HG03196 (cell line): Measurements from ENCODE around the gene HAAO.
A peak's percentile ranks its signal among the peaks of the same experiment; 100 is the strongest.
"Not testable (repeated sequence)": the region's sequence is repeated elsewhere in the genome, so short reads cannot be mapped to it uniquely, and the experiment has no call there.

Source experiments
- ATAC-seq: cut with Tn5 transposase; IDR thresholded peaks from one replicate; pipeline ENCODE4 v1.9.1; 2021; ENCODE audit not compliant: unreplicated experiment

HAAO gene

DNA sequence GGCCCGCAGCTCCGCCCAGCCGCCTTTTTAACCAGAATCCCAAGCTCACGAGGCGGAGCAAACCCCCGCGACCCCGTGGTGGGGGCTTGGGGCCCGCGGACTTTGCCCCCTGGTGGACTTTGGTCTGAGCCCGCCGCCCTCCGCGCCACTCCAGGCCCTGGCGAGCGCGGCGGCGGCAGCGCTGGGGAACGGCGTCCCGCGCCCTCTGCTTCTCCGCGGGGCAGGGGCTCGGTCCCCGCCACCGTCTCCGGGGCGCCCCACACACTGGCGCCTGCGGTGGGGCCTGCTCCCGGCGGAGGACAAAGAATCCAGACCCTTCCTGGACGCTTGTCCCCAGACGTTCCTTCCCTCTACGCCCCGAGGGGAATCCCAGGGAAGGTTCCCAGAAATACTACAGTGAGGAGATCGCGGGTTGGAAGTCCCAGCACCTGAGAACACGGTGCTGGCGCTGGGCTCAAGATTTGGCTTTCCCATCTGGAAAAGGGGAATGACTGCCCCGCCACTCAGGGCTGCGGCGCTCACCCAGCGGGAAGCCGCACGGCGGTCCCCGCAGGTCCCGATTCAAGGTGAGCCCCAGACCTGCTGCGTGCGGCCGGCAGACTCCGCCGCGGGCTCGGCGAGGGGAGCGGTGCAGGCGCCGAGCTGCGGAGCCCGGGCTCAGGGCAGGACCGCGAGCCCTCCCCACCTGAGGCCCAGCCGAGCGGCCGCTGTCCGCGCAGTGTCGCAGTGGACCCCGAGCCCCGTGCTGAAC, at the start of gene HAAO:
Gene HAAO (minus strand): TSS at position 1 of the 751 bp plus-strand sequence. CDS start 47 bp downstream, outside the sequence.
- no peak for ATAC-seq

DNA sequence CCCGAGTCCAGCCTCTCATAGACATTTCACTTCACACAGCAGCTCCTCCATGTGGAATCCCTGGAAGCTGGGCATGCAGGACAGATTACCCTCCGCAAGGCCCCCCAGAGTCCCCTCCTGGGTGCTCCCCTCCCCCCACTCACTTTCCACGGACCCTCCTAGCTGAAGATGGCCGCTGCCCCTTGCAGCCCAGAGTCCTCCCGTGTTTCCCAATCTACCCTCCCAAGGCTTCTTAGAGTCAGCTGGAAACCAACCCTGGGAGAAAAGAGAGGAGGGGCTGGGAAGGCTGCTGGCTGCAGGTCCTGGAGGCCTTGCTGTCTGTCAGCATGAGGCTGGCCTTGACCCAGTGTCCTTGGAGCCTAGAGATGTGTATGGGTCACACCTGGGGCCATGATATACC, 49.0 kb upstream of the HAAO start:
- ATAC-seq: no peak

DNA sequence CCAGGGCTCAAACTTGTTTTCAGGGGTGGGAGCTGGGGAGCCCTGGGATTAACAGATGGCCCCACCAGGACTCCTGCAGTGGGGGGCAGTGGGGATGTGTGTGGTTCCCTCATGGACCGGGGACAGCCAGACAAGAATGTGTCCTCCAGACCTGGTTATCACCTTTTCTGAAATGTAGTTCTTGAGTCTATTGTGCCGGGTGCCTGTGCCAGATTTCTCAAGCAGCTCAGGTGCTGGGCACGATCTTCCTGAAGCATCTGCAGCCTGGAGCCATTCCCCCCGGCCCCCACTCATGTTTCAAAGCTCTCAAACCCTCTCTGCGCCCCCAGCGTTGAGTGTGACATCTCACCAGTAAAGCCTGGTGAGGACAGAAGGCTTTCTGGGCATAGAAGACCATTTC, 48.4 kb upstream of the HAAO start:
- ATAC-seq: no peak

DNA sequence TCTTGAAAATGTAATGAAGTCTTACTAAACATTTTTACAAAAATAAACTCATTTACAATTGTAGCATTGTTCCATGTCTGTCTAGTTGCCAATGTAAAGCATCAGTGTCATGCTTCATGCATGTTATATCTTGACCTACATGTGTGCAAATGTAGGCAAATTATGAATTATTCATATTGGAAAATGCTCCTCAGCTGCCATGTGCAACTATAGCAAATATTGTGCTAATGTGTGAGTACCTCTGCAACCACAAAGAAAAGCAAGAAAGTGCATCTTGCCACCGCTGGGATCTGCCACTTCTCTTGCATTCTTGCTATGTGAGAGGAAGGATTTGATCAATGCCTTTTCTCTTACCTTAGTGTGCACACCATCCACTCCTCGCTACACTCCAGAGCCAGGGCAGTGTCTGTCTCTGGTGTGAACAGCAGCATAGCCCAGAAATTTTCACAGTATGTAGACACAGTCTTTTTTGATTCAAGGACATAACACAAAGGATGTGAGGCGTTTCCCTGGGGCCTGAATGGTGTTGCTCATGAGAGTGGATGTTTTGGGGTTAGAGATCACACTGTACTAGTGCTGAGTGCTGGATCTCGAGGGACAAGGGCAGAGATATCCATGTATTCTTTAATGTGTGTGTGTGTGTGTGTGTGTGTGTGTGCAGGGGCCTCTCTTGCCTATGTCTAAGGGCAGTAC, 47.6 kb upstream of the HAAO start:
- ATAC-seq: no peak

DNA sequence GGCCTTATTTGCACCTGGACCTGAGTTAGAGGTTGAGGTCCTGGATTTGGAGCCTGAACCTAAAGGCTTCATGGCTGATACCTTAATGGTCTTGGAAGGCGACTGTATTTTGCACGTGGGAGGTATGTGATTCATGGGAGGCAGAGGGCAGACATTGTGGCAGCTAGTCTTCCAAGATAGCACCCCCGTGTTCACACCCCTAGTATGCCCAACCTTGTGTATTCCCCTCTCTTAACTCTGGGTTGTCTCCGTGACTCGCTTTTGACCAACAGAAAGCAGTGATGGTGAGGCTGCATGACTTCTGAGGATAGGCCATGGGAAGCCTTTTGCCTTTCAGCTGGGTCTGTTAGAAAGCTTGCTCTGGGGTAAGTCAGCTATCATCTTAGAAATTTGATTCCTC, 45.8 kb upstream of the HAAO start:
- ATAC-seq: no peak

DNA sequence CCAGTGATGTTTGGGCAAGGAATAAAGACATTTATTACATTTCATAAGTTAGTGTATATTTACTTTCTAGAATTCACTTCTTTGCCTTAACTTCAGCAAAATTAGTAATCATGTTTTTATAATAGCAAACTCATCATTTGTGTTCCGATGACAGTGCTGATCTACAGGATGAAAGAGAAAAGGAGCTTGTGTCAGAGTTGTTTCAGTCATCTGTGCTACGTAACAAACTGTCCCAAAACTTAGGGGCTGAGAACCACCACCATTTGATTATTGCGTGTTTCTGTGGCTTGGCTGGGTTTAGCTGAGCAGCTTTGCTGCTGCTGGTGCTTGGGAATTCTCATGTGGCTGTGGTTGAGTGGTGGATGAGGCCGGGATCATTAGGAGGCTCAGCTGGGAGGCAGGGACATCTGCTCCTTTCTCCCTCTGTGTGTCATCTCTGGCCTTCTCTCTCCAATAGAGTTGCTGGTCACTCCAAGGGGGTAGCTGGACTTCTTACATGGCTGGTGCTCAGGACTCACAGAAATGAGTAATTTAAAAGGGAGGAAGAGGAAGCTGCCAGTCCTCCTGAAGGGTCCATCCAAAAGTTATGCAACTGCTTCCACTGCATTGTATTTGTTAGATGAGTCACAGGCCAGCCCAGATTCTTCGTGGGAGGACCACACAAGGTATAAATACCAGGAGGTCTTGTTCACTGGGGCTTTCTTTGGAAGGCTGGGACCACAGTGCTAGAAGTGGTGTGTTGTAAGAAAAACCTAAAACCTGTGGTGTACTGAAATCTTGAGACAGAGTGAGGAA, 43.4 kb upstream of the HAAO start:
- no peak for ATAC-seq

DNA sequence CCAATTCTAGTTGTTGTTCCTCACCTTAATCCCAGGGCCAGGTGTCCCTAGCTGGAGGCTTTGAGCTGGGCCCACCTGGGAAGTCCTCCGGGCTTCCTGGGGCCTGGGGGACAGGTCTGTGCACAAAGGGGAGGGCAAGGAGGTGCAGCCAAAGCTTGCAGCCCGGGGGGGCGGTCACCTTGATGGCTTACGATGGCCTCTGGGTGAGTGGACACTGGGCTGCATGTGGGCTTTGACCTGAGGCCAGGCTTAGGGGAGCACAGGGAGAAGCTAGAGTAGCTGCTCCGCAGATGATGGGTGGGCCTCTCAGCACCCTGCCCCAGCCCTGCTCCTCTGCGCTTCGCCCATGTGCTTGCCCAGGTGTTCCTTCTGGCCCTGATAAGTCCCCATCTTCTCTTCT, 41.8 kb upstream of the HAAO start:
- no peak for ATAC-seq

DNA sequence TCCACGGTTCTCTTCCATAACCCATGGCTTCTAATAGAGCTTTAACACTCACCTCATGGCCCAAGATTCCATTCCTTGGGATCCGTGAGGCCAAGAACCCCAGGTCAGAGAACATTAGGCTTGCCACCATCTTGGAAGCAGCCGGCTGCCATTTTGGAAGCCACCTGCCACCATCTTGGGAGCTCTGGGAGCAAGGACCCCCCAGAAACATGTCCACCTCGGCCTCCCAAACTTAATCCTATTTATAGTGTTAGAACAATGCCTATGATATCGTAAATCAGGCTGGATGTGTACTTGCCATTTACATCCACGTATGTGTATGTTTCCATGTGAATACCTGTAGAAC, 39.9 kb upstream of the HAAO start:
- no peak for ATAC-seq

DNA sequence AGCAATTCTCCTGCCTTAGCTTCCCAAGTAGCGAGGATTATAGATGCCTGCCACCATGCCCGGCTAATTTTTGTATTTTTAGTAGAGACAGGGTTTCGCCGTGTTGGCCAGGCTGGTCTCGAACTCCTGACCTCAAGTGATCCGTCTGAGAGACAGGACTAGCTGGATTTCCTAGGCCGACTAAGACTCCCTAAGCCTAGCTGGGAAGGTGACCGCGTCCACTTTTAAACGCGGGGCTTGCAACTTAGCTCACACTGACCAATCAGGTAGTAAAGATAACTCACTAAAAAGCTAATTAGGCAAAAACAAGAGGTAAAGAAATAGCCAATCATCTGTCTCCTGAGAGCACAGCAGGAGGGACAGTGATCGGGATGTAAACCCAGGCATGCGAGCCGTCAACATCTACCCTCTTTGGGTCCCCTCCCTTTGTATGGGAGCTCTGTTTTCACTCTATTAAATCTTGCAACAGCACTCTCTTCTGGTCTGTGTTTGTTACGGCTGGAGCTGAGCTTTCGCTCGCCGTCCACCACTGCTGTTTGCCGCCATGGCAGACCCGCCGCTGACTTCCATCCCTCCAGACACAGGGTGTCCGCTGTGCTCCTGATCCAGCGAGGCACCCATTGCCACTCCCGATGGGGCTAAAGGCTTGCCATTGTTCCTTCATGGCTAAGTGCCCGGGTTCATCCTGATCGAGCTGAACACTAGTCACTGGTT, 39.3 kb upstream of the HAAO start:
- not testable (repeated sequence) for ATAC-seq

DNA sequence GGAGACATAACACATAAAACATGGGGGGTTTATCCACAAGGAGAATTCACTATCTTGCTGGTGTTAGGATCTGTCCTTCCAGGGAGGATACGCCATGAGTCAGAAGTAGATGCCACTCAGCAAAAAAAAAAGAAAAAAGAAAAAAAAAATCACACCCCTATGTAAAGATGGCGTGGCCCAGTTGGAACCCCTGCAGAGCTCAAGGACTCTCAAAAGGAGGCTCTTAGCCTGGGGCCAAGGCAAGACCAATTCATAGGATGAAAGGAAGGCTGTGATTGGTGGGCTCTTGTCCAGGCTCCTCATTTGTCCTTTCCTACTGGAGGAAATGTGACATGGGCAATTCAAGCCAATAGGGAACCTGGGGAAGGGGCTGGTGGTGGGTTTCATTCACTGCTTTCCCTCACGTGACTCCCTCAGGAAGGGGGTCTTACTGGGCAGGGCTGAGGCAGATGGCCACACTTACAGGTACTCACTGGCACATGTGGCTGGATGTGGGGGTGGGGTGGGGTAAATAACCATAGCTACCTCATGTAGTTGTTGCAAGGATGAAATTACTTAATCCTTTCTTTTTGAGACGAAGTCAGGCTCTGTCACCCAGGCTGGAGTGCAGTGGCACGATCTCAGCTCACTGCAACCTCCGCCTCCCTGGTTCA, 38.7 kb upstream of the HAAO start:
- ATAC-seq: no peak

DNA sequence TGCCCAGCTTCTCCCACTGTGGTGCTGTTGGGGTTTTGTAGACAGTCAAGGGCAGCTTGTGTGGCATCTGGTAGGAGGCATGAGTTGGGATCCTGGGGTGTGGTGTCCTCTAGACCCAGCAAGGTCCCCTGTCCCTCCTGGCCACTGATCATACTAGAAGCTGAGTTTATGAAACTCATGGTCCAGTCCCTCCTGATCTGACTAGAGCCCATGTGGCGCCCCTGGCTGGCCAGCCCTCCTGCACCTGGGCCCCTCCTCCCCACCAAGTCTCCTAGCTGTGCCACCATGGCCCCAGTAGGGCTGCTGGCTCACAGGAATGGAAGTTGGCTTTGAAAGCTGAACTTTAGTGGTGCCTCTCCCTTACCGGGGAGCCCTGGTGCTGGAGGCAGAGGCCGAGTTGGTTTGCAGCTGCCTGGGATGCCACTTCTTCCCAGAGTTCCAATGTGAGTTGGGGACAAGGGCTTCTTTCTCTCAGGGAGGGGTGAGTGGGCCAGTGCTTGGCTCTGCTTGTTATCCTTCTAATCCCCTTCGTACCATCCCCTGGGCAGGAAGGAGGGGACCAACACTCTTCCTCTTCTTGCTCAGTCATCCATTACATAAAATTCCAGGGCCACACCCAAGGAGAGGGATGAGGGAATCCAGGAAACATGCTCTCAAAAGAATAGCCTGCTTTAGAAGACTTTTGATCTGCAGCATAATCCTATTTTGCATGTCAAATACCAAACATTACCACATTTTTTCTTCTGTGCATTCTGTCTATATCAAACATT, 37.5 kb upstream of the HAAO start:
- no peak for ATAC-seq

DNA sequence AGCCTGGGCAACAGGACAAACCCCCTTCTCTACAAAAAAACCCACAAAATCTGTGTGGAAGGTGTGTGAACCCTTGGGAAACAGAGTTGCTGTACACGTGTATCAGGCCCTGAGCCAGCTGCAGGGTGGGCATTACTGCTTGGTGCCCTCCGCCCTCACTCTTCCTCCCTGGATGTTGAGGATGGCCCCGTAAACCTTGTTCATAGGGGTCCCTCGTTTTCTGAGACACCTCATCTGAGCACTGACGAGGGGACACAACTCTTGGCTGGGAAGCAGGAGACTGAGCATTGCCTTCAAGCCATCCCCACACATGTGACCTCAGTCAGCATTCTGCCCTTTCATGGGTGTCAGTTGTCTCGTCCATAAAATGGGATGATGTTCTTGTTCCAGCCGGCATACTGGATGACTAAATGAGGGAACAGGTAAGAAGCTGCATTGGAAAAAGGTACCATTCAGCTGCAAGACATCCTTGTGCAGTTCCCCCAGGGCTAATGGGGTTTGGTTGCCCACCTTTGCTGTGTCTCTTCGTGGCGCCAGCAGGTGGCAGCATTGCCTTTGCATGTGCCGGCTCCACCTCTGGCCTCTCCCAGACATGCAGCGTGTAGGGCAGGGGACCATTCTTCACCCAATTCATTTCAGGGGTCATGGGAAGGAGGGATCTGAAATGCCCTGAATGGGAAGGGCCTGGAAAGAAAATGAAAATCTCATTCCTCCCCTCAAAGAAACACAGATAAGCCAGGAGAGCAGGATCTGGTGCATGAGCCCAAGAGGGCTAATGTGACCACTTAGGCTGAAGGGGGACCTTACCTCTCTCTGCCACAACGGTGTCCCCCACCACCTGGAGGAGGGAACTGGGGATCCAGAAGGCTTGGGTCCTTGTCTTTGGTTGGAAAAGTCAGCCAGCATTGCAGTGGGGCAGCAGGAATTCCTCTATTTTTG, 36.4 kb upstream of the HAAO start:
- peak; percentile 65 for ATAC-seq

DNA sequence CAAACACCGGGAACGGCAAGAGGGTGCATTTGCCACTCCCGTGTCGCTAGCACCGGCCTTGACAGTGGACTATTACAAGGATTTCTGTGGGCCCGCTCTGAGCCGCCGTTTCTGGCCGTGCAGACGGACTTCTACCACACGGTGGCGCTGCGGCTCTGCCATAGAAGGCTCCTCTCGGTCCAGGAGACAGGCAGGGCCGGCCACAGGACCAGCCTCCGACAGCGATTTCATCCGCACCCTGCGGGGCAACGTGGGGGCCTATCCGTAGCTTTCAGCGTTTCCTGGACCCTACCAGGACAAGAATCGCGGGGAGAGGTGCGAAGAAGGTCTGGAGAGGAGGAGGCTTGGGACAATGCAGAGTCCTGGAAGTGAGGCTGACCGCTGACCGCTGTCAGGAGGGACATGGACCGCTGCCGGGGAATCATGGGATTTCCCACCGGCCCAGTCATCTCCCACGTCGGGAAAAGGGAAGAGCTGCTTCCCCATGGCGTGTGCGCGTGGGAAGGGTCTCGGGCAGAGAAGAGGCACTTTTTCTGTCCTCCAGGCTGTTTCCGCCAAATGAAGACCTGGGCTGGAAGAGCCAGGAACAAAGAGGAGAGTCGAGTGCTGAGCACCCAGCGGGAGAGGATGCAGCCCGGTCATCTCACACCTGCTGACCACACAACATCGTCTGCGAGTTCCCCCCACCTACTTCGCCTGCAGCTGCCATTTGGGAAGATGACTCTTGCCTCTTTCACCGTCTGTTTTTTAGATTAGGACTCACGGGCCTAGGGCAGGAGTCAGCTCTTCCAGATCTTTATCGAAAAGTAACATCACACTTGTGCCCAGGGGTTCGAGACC, 35.5 kb upstream of the HAAO start:
- no peak for ATAC-seq

DNA sequence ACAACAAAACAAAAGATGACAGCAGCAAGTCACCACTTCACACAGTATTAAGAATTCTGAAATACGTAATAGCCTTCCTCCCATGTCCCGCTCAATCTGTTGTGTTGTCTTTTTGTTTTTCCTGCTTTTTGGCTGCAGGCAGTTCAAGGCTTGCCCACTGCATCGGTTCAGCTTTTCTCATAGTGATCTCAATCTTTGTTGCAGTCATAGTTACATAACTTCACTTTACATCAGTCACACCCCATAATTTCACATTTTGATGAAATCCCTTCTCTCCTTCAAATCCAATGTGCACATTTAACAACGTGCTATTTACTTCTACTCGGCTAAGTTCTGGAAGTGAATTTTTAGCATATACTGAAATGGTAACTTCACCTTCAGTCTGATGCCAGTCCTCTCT, 33.8 kb upstream of the HAAO start:
- no peak for ATAC-seq

DNA sequence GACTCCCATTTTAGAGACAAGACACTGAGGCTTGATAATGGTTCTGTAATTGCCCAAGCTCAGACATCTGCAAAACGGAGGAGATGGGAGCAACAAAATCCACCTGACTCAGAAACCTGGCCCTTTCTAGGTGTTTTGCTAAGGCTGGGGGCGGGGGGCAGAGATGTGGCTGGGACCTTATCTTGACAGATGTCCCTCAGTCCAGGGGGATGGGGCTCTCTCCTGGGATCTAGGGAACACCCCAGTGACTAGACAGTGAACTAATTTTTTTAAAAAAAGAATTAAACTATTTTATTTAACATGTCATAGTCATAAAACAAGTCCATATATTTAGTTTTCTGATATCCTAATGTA, 32.0 kb upstream of the HAAO start:
- ATAC-seq: no peak

DNA sequence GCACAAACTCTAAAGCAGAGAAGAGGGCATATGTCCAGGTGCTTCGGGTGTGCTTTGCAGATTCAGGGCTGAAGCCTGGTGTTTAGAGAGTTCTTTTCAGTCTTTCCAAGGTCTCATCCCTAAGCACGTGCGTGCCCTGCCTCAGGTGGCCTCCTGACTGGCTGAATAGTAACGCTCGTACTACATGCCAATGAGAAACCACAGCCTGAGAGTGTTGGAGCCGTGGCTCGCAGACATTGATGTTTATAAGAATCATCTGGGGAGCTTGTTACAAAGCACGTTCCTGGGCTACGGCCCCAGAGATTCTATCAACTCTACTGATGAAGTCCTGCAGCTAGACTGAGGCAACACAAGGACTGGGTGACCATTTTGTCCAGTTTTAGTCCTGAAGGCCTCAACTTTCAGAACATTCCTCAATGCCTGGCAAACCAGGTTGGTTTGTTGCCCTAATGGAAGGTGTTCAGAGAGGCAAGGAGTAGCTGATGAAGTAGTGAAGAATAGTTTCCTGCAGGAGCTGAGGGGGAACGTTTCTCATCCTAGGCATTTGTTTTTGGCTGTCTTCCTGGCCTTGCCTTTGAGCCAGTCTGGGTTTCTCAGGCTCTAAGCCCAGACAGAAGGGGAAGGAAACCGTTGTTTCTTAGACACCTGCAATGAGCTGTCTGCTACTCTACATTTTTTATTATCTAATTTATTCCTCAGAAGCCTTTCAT, 31.5 kb upstream of the HAAO start:
- no peak for ATAC-seq

DNA sequence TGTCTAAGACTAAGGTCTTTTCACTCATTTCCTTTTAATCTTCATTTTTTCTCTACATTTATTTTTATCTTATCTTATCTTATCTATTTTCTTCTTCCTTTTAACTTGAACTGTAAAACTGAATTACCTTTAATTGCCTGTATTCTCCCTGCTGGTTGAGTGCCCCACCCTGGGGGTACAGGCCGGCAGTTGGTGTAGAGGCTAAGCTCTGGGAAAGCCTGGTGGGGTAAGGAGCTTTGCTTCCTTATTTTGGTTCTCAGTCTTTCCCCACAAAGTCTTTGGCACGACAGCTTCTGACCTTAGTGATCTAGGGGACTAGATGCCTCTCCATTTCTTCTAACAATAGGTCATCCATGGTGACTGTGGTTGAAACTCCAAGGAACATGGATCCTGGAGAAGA, 26.8 kb upstream of the HAAO start:
- ATAC-seq: no peak

DNA sequence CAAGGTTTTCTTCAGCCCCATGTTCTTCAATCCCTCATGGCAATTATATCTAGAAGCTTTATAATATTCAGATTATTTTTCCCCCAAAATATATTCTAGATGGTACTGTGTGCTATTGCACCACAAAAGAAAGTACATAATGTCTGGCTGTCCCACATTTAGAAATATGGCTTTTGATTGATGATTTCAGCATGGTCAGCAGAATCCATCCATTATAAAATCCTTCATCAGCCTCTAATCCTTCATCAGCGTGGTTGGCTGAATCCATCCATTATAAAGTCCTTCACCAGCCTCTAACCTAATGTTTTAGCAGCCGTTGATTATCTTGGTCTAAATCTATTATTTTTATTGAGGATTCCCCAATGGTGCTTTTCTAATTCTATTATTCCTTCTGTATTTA, 23.3 kb upstream of the HAAO start:
- no peak for ATAC-seq
